ENCODE measurements around the gene MOAP1.
A peak's percentile ranks its signal among the peaks of the same experiment; 100 is the strongest.
"Not testable (repeated sequence)": the region's sequence is repeated elsewhere in the genome, so short reads cannot be mapped to it uniquely, and the experiment has no call there.

MOAP1 gene

GRCh38 chr14:93137864-93138263 lies 46.8 kb downstream of the MOAP1 start:
- in situ Hi-C loops (cut with MboI; ENCODE audit: low sequenced_read_pairs, unreplicated experiment): no loop called here
- DNase-seq (ENCODE audit: low spot score): no peak
- TF ChIP-seq CTCF (IDR thresholded peaks at IDR 0.05; ENCODE audit: borderline replicate concordance, control extremely low read depth, extremely low read depth, insufficient read depth, missing control alignments): no peak

- in situ Hi-C loops (cut with MboI; ENCODE audit: low sequenced_read_pairs, unreplicated experiment); DNase-seq (ENCODE audit: low spot score): not testable (repeated sequence)
These were observed 48.2 kb downstream of the MOAP1 start for GRCh38 chr14:93136508-93136907.

- no peak for DNase-seq (ENCODE audit: low spot score)
- in situ Hi-C loops (cut with MboI; ENCODE audit: low sequenced_read_pairs, unreplicated experiment): no loop called here
- TF ChIP-seq CTCF (IDR thresholded peaks at IDR 0.05; ENCODE audit: borderline replicate concordance, control extremely low read depth, extremely low read depth, insufficient read depth, missing control alignments): no peak
These were observed 48.7 kb downstream of the MOAP1 start for GRCh38 chr14:93136009-93136408.

- DNase-seq (ENCODE audit: low spot score): no peak
- in situ Hi-C loops (cut with MboI; ENCODE audit: low sequenced_read_pairs, unreplicated experiment): no loop called here
- TF ChIP-seq CTCF (IDR thresholded peaks at IDR 0.05; ENCODE audit: borderline replicate concordance, control extremely low read depth, extremely low read depth, insufficient read depth, missing control alignments): no peak
These were observed 49.3 kb downstream of the MOAP1 start for GRCh38 chr14:93135399-93135798.

GRCh38 chr14:93133464-93133863 lies 51.2 kb downstream of the MOAP1 start:
- TF ChIP-seq CTCF (IDR thresholded peaks at IDR 0.05; ENCODE audit: borderline replicate concordance, control extremely low read depth, extremely low read depth, insufficient read depth, missing control alignments): no peak
- no peak for DNase-seq (ENCODE audit: low spot score)
- in situ Hi-C loops (cut with MboI; ENCODE audit: low sequenced_read_pairs, unreplicated experiment): no loop called here

GRCh38 chr14:93132472-93133065 lies 52.1 kb downstream of the MOAP1 start:
- in situ Hi-C loops (cut with MboI; ENCODE audit: low sequenced_read_pairs, unreplicated experiment): no loop called here
- peak; percentile 57 for DNase-seq (ENCODE audit: low spot score)
- TF ChIP-seq CTCF (IDR thresholded peaks at IDR 0.05; ENCODE audit: borderline replicate concordance, control extremely low read depth, extremely low read depth, insufficient read depth, missing control alignments): no peak

Measured in GM13976 (cell line).